Natural killer cell (primary cell): ENCODE measurements around the gene ASMTL. TPM values are rescaled to one million over a fixed set of nuclear protein-coding genes. Genes with fewer than 3 reads are reported as not detected.
"Not testable (repeated sequence)": the region's sequence is repeated elsewhere in the genome, so short reads cannot be mapped to it uniquely, and the experiment has no call there.

Experiments
- ATAC-seq, 3 donors: fragments of 150-1000 bp in 2 of 3; fragments of 200-7000 bp in 1 of 3; cut with Tn5 transposase; 1 replicate in 1 of 3; 2 replicates in 2 of 3; pipeline ENCODE4 v1.10.0; 2021; ENCODE audit warnings: mild to moderate bottlenecking in 2 of 3, moderate library complexity in 2 of 3
- DNase-seq, 2 donors: peaks; one replicate each; pipeline versions ENCODE4 v3.0.0 to v3.0.0-alpha.2; 2013 to 2021; ENCODE audit warnings: mixed read lengths in 1 of 2
- H3K27ac ChIP-seq: one replicate; pipeline ENCODE4 v1.5.1; 2013; ENCODE audit warnings: mild to moderate bottlenecking, low read length
- H3K27me3 ChIP-seq: one replicate; pipeline ENCODE4 v1.6.1; 2013; ENCODE audit warnings: low read length; ENCODE audit not compliant: control insufficient read depth, insufficient read depth
- H3K36me3 ChIP-seq: one replicate; pipeline ENCODE4 v1.6.1; 2013; ENCODE audit warnings: low read length; ENCODE audit not compliant: control insufficient read depth, insufficient read depth
- H3K4me1 ChIP-seq: one replicate; pipeline ENCODE4 v1.6.1; 2013; ENCODE audit warnings: low read length; ENCODE audit not compliant: control insufficient read depth, insufficient read depth
- H3K4me3 ChIP-seq: one replicate; pipeline ENCODE4 v1.5.1; 2013; ENCODE audit warnings: low read length
- H3K9me3 ChIP-seq: one replicate; pipeline ENCODE4 v1.6.1; 2013; ENCODE audit warnings: low read length; ENCODE audit not compliant: control insufficient read depth, insufficient read depth
- H3K27ac Mint-ChIP-seq, 2 donors: one replicate each; pipeline ENCODE4 v1.8.0; 2022; ENCODE audit warnings: mild to moderate bottlenecking in 2 of 2, mixed read lengths in 2 of 2, moderate library complexity in 1 of 2
- H3K27me3 Mint-ChIP-seq, 2 donors: one replicate each; pipeline ENCODE4 v1.8.0; 2022; ENCODE audit warnings: low read depth in 2 of 2, mixed read lengths in 2 of 2
- H3K36me3 Mint-ChIP-seq: one replicate; pipeline ENCODE4 v1.8.0; 2022; ENCODE audit warnings: mixed read lengths
- H3K4me1 Mint-ChIP-seq, 2 donors: one replicate each; pipeline ENCODE4 v1.8.0; 2022; ENCODE audit warnings: mixed read lengths in 2 of 2
- H3K4me3 Mint-ChIP-seq: one replicate; pipeline ENCODE4 v1.8.0; 2022; ENCODE audit warnings: mild to moderate bottlenecking, moderate library complexity, mixed read lengths
- H3K9me3 Mint-ChIP-seq, 2 donors: one replicate each; pipeline ENCODE4 v1.8.0; 2022; ENCODE audit warnings: mixed read lengths in 2 of 2
- WGBS: methylation state at CpG from one replicate; pipeline ENCODE4 v1.1.7; 2013; ENCODE audit warnings: missing lambda C conversion rate; ENCODE audit not compliant: insufficient coverage; 5-methylcytosine and 5-hydroxymethylcytosine counted together
- intact Hi-C: fragments of 100-400 bp; cut with micrococcal nuclease; formaldehyde crosslinking; loops from one replicate; pipeline ENCODE4 v1.14.2; 2022
- total RNA-seq, 4 donors: library from RNA; stranded (reverse); fragments of 120-200 nt in 1 of 4; gene quantifications; one replicate each; pipeline versions ENCODE4 v1.2.3 to v1.2.4, GENCODE V29; 2013 to 2022
- TF ChIP-seq, protein P1 (sequence below): fragments of 200-600 bp; IDR thresholded peaks from one replicate; pipeline ENCODE4 v1.8.0; 2022; ENCODE audit warnings: antibody characterized with exemption

Gene ASMTL
- total RNA-seq, 3 donors from 2014 or later (not counting 1 experiment from before 2014, with no cell fraction given) = 58.5 to 80.3 (median 66.1) TPM

DNA sequence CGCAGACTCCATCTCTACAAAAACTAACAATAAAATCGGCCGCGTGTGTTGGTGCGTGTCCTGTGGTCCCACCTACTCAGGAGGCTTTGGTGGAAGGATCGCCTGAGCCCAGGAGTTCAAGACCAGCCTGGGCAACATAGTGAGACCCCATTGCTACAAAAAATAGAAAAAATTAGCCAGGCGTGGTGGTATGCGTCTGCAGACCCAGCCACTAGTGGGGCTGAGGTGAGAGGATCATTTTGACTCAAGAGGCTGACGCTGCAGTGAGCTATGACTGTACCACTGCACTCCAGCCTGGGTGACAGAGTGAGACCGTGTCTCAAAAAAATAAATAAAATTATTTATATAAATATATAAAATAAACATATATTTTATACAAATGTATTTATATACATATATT lies 22.3 kb downstream of the ASMTL start:
- Histone ChIP-seq H3K9me3 (no peaks in the 10 kb centered on the region), H3K27ac (no peak overlapping the region), H3K4me3 (no peak overlapping the region), H3K36me3 (peaks cover 23% of the 10 kb centered on the region), H3K4me1 (no peaks in the 10 kb centered on the region), H3K27me3 (no peaks in the 10 kb centered on the region)
- no peaks in the 10 kb centered on the region for H3K4me1 Mint-ChIP-seq
- H3K4me3 Mint-ChIP-seq = no peak overlapping the region
- H3K9me3 Mint-ChIP-seq = no peaks in the 10 kb centered on the region
- no peak overlapping the region for H3K27ac Mint-ChIP-seq
- WGBS = 91% methylated on average over 9 of the region's 10 CpGs
- no peaks in the 10 kb centered on the region for H3K27me3 Mint-ChIP-seq
- ATAC-seq = no peak
- H3K36me3 Mint-ChIP-seq = no peaks in the 10 kb centered on the region
- DNase-seq = no peak
- intact Hi-C loops = no loop called here
- TF ChIP-seq, protein P1, sequence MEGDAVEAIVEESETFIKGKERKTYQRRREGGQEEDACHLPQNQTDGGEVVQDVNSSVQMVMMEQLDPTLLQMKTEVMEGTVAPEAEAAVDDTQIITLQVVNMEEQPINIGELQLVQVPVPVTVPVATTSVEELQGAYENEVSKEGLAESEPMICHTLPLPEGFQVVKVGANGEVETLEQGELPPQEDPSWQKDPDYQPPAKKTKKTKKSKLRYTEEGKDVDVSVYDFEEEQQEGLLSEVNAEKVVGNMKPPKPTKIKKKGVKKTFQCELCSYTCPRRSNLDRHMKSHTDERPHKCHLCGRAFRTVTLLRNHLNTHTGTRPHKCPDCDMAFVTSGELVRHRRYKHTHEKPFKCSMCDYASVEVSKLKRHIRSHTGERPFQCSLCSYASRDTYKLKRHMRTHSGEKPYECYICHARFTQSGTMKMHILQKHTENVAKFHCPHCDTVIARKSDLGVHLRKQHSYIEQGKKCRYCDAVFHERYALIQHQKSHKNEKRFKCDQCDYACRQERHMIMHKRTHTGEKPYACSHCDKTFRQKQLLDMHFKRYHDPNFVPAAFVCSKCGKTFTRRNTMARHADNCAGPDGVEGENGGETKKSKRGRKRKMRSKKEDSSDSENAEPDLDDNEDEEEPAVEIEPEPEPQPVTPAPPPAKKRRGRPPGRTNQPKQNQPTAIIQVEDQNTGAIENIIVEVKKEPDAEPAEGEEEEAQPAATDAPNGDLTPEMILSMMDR = no peak

DNA sequence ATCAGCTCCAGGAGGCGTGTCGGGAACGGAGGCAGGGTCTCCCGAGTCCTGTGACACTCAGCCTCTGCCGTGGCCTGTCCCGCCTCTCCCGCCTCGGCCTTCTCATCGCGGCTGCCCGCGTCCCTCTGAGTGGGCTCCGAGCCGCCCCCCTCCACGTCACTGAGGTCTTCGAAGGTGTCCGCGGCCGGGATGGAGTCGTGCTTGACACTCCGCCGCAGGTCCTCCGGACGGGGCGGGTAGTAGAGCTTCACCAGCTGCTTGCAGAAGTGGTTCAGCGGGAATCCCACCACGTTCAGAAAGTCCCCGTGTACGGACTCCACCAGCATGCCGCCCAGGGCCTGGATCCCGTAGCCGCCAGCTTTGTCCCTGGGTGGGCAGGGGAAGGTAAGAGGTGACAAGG lies 25.0 kb downstream of the ASMTL start:
- peaks cover 6% of the 10 kb centered on the region for H3K9me3 ChIP-seq
- intact Hi-C loops = no loop called here
- H3K4me3 ChIP-seq = no peak overlapping the region
- H3K27me3 Mint-ChIP-seq = no peaks in the 10 kb centered on the region
- 97% methylated on average over 32 of the region's 32 CpGs for WGBS
- no peaks in the 10 kb centered on the region for H3K4me1 Mint-ChIP-seq
- TF ChIP-seq, protein P1 = no peak
- no peaks in the 10 kb centered on the region for H3K27me3 ChIP-seq
- H3K27ac ChIP-seq = no peak overlapping the region
- H3K27ac Mint-ChIP-seq = no peak overlapping the region
- peak in 1 of 3 donors; percentile 11 for ATAC-seq
- peaks cover 8% of the 10 kb centered on the region for H3K36me3 Mint-ChIP-seq
- peaks cover 30% of the 10 kb centered on the region for H3K36me3 ChIP-seq
- H3K9me3 Mint-ChIP-seq = peaks cover 3 to 14% of the 10 kb centered on the region in 2 donors
- no peak for DNase-seq
- H3K4me3 Mint-ChIP-seq = no peak overlapping the region
- no peaks in the 10 kb centered on the region for H3K4me1 ChIP-seq

DNA sequence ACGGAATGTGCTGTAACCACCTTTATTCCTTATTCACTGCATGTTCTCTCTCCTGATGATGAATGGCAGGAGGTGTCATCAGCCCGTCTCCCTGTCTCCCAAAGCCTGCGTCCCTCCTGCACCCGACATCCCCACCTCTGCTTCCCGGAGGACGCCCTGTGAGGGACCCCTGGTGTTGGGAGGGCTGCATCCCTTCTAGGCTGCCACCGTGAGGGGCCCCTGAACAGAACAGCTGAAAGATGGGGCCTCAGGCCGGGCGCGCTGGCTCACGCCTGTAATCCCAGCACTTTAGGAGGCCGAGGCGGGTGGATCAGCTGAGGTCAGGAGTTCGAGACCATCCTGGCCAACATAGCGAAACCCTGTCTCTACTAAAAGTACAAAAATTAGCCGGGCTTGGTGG lies 26.4 kb downstream of the ASMTL start:
- not testable (repeated sequence) for H3K36me3 Mint-ChIP-seq, DNase-seq

DNA sequence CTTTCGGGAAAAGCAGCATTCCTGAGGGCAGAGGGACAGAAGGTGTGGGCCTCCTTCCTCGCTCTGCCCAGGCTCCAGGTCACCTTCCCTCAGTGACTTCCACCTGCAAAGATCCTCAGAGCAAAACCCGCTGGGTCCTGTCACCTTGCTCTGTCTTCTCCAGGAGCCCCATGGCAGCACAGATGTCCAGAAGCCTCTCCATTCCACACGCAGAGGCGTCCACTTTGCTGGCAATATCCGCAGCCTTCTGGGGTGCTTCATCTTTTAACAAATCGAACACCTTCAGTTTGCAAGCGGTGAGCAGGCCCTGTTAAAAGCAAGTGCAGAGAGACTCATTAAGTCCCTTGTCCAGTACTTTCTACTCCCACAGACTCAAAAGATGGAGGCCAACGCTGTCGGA lies 27.3 kb downstream of the ASMTL start:
- Mint-ChIP-seq H3K27ac (no peak overlapping the region), H3K27me3 (no peaks in the 10 kb centered on the region), H3K4me1 (peaks cover 0 to 1% of the 10 kb centered on the region in 2 donors), H3K36me3 (peaks cover 8% of the 10 kb centered on the region), H3K4me3 (no peak overlapping the region), H3K9me3 (peaks cover 3 to 14% of the 10 kb centered on the region in 2 donors)
- peaks cover 19% of the 10 kb centered on the region for H3K9me3 ChIP-seq
- H3K4me3 ChIP-seq = no peak overlapping the region
- WGBS = 87% methylated on average over 10 of the region's 10 CpGs
- TF ChIP-seq, protein P1 = no peak
- DNase-seq (no peak), ATAC-seq (no peak)
- intact Hi-C loops = no loop called here
- H3K27me3 ChIP-seq = no peaks in the 10 kb centered on the region
- peaks cover 32% of the 10 kb centered on the region for H3K36me3 ChIP-seq
- no peak overlapping the region for H3K27ac ChIP-seq
- H3K4me1 ChIP-seq = no peaks in the 10 kb centered on the region

More for the DNA sequence above, 26.4 kb downstream of the ASMTL start:
- H3K27me3 ChIP-seq, H3K4me3 ChIP-seq, H3K4me1 ChIP-seq, H3K4me1 Mint-ChIP-seq, H3K27ac Mint-ChIP-seq, H3K4me3 Mint-ChIP-seq, H3K27ac ChIP-seq, intact Hi-C loops, H3K27me3 Mint-ChIP-seq: not testable (repeated sequence)
- WGBS = 90% methylated on average over 16 of the region's 16 CpGs
- H3K9me3 ChIP-seq = peaks cover 19% of the 10 kb centered on the region
- peak in 1 of 3 donors; percentile 19 for ATAC-seq
- peaks cover 3 to 14% of the 10 kb centered on the region in 2 donors for H3K9me3 Mint-ChIP-seq
- H3K36me3 ChIP-seq = peaks cover 29% of the 10 kb centered on the region
